Loucy (cell line): Measurements from ENCODE around the gene RPS27L.

ENCODE experiments used
- CTCF ChIP-seq: fragments of 200-600 bp; sonication (generic); conservative IDR thresholded peaks from 2 replicates; pipeline ENCODE4 v1.5.1; 2014; ENCODE audit warnings: mild to moderate bottlenecking, antibody characterized with exemption, low read length
- EZH2phosphoT487 ChIP-seq: fragments of 200-600 bp; IDR thresholded peaks from 2 replicates; pipeline ENCODE4 v1.6.1; 2018; ENCODE audit warnings: antibody characterized with exemption, mild to moderate bottlenecking, moderate library complexity, borderline replicate concordance

DNA sequence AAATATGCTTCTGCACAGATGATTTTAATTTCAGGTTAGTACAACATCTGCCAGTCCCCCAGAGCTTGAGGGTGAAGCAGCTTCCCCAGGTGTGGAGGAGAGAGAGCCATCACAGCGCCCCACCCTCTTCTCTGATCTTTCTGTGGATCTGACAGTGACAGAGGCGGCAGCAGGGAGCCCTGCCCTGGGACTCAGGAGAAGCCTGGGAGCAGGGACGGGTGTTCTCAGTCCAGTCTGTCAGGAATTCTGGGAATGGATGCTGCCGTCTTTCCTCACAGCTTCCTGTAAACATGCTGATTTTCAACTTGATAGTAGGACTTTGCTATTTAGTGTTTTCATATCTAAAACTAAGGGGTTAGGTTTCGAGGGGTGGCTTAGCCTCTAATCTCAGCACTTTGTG is 20.8 kb upstream of the RPS27L start:
- no peak for TF ChIP-seq CTCF
- no peak for TF ChIP-seq EZH2phosphoT487
